Hematopoietic multipotent progenitor cell treated with erythropoietin and hydrocortisone succinate and interleukin-3 and kit ligand, for 8 days (in vitro differentiated cells): ENCODE results near the gene SHC2.
"Not testable (repeated sequence)": the region's sequence is repeated elsewhere in the genome, so short reads cannot be mapped to it uniquely, and the experiment has no call there.

ENCODE experiments used
- DNase-seq: peaks from one replicate; pipeline ENCODE4 v3.0.0-alpha.2; 2015

Gene SHC2

DNA sequence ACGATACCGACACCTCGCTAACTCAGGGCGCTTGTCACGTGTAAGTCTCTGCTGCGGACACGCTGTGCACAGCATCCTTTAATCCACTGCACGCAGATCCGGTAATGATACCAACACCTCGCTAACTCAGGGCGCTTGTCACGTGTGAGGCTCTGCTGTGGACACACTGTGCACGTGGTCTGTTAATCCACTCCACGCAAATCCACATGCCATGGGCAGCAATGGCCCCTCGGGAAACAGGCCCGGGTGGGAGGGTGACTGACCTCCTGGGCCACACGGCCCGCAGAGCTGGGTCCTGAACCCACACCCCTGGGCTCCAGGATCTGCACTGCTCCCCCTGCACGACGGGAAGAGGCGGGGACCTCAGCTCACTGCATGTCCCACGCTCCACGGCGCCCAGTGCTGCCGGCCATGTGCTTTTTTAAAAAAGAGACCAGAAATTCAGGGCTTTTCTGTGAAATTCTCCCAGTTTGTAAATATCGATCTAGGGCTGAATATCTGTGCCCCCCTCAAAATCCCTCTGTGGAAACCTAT, 16.1 kb downstream of the SHC2 start:
- no peak for DNase-seq

GRCh38 chr19:443005-443404, 17.8 kb downstream of the SHC2 start:
- DNase-seq, result no peak

- DNase-seq, result no peak
Observed at GRCh38 chr19:442085-442484, 18.7 kb downstream of the SHC2 start.

DNA sequence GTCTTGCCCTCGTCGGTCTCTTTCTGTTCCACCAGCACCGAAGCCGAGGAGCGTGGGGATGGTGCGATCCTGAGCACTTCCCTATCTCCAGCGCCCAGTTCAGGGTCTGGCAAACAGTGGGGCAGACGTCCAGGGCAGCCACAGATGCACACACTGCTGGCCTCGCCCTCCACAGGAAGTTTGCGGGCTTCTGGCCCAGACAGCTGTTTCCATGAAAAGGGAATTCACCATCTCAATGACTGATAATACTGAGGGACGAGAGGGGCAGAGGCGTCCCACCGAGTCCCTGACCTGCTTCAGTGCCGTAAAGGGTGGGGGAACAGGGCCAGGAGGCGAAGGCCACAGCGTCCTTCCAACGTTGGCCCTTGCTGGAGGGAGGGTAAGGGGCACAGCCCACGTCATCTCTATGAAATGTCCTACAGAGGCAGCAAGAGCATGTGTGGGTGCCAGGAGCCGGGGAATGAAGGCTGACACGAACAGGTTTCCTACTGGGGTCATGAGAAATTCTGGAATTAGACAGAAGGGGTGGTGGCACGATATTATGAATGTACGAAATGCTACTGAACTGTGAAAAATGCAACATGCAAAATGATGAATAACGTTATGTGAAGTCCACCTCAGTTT, 19.5 kb downstream of the SHC2 start:
- DNase-seq, result peak; percentile 16

- DNase-seq, result no peak
Observed at GRCh38 chr19:440391-441212, 20.2 kb downstream of the SHC2 start.

GRCh38 chr19:439167-439900, 21.5 kb downstream of the SHC2 start:
- no peak for DNase-seq

- no peak for DNase-seq
Observed at GRCh38 chr19:438416-438958, 22.3 kb downstream of the SHC2 start.

- no peak for DNase-seq
Observed at GRCh38 chr19:437041-437440, 23.8 kb downstream of the SHC2 start.

DNA sequence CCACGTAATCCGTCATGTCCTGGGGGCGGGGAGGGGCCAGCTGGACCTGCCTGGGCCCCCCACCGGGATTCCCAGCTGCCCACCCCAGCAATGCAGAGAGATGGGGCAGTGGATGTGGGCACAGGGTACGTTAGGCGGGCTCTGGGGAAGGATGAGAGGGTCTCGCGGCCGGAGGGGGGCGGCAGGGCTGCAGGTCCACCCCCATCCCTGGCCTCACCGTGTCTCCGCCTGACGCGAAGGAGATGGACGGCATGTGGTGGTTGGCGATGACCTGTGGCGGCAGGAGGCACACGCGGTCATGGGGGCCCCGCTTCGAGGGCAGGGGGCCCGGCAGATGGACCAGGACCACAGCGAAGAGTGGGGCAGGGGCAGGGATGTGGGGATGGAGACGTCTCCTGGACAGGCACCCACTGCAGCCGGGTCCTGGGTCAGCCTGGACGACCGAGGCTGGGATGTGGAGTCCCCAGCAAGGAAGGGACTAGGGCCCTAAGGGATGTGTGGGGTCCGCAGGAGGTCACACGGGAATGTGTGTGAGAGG, 24.4 kb downstream of the SHC2 start:
- no peak for DNase-seq

- DNase-seq, result no peak
Observed at GRCh38 chr19:435707-436412, 25.0 kb downstream of the SHC2 start.

DNA sequence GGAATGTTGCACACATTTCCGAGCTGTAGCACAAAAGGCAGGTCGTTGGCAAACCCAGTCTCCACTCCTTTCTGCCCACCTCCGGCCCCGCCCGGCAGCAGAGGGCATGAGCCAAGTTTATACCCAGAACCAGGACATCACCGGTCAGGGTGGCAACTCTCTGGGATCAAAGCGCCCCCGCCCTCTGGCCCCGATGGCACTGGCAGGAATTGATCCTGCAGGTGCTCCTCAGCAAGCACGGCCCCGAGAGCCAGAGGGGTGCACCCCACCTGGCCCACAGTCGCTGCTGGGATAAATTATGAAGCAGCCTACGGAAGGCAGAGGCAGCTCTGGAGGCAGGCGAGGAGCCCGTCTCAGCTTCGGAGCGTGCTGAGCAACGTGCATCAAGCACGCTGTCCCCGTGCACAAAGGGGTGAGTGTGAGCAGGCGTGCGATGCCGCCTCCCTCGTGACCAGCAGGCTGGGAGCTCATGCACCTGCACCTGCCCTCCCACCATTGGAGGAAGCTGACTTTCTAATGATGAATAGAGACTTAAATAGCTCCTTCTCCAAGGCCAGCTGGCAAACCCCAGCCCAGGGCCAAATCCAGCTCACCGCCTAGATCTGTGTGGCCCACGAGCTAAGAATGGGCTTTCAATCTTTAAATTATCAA, 25.7 kb downstream of the SHC2 start:
- DNase-seq, result no peak

DNA sequence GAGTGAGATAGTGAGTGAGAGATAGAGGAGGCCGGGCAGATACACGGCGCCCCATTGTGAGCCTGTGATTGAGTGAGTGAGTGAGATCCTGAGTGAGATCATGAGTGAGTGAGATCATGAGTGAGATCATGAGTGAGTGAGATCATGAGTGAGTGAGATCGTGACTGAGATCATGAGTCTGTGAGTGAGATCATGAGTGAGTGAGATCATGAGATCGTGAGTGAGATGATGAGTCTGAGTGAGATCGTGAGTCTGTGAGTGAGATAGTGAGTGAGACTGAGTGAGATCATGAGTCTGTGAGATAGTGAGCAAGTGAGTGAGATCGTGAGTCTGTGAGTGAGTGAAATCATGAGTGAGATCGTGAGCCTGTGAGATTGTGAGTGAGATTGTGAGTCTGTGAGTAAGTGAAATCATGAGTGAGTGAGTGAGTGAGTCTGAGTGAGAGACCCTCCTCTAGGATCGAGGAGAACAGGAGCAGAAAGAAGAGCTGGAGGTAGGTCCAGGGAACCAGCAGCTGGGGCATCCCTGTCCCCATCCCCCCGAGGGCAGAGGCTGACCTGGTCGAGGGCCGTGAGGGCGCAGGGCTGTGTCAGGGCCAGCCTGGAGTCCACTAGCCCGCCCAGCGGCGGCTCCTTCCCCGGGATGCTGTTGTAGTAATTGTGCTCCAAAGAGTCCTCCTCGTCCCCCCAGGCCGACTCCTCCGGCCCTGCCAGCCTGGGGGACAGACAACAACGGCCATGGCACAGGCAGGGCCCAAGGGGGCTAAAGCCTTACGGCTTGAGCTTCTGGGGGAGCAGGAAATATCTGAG, 26.5 kb downstream of the SHC2 start:
- no peak for DNase-seq

DNA sequence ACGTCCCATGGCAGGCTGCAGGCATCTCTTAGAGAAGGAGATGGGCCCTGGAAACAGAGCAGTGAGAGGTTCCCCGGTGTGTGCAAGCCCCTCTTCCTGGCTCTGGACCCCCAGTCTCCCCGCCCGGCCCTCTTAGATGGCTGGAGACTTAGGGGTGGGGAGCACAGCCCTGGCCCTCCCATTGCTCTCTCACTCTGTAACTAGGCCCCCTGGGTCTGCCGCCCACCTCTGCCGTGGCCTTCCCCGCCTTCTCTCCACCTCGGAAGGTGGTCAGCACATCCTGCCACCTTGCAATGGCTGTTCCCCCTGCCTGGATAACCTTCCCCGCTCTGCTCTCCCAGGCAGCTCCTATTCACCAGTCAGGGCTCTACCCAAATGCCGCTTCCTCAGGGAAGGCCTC, 30.1 kb downstream of the SHC2 start:
- no peak for DNase-seq

DNA sequence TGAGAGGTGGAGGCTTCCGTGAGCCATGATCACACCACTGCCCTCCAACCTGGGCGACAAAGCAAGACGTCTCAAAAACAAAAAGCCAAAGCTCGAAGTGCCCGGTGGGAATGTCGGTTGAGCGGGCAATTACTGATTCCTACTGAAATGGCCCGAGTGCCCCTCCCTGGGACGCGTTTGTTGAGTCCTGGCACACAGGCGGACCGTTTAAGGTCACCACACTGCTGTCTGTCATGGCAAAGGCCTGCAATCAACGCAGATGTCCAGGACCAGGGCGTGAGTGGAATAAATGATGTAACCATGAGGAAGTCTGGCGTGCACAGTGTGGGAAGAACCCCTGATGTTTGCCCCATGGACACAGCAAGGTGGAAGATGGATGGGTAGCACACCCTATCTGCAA, 32.7 kb downstream of the SHC2 start:
- no peak for DNase-seq

DNA sequence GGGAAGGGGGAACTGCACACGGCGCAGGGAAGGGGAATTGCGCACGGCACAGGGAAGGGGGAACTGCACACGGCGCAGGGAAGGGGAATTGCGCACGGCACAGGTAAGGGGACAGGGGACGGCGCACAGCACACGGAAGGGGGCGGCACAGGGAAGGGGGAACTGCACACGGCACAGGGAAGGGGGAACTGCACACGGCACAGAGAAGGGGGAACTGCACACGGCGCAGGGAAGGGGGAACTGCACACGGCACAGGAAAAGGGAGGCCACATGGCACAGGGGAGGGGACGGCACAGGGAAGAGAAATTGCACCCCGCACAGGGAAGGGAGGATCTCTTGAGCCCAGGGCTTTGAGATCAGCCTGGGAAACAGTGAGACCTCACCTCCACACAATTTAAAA, 33.2 kb downstream of the SHC2 start:
- DNase-seq, result not testable (repeated sequence)

- DNase-seq, result no peak
Observed at GRCh38 chr19:426725-427445, 33.9 kb downstream of the SHC2 start.

GRCh38 chr19:425056-425455, 35.8 kb downstream of the SHC2 start:
- no peak for DNase-seq

DNA sequence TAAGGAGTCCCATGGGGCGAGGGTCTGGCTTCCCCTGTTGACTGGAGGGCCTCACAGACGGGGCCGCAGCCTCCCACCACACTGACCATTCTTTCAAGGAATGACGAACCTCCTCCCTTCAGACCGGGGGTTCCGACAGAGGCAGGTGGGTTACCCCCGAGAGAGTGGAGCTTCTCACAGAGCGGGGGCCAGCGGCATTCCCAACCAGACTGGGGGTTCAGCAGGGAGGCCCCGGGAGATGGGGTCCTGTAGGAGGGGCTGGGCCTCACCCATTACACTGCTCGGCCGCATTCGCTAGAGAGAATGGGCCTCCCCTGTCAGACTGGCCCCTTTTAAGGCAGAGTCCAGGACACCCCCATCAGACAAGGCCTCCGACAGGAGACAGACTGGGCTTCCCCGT, 36.3 kb downstream of the SHC2 start:
- no peak for DNase-seq

DNA sequence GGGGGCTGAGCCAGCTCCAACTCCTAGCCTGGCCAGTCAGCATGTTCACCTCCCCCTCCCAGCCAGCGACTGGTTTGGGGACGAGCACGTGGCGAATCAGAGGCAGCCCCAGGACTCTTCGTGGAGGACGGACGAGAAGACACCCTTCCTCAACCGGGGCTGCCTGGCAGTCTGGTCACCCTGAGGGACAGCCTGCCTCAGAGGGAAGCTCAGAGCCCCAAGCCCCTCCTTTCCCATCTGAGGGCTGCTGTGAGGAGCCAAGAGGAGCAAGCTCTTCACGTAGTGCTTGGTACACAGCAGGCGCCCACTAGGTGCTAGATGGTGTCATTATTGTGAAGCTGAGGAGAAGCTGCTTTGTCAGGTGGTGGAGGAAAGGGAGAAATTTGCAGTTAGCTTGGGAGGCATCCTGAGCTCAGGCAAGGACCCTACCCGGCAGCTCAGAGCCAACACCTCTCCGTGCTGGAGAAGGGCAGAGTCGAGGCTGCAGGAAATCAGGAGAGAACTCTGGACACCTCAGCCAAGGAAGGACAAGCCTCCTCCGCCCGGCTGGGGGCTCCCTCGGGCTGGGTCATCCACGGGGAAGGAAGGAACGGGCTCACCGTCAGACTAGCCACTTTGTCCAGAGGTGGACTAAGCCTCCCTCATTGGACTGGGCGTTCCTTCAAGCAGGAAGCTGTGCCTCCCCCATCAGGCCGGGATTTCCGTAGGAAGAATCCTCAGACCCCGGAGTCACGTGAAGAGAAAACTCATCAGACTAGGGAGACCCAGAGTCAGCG, 37.0 kb downstream of the SHC2 start:
- no peak for DNase-seq

DNA sequence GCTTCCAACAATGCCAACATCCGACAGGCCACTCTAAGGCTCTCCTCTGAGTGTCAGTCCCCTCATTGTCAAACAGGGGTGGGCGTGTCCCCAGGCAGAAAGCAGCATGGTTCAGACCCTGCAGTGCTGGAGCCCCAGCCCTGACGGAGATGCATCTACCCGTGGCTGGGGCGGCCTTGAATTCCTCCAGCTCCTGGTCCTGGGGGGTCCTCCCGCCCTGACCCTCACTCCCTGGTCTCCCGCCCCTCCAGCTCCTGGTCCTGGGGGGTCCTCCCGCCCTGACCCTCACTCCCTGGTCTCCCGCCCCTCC, 38.0 kb downstream of the SHC2 start:
- DNase-seq, result not testable (repeated sequence)
